ENCODE data around the gene SLFN14.

DNA sequence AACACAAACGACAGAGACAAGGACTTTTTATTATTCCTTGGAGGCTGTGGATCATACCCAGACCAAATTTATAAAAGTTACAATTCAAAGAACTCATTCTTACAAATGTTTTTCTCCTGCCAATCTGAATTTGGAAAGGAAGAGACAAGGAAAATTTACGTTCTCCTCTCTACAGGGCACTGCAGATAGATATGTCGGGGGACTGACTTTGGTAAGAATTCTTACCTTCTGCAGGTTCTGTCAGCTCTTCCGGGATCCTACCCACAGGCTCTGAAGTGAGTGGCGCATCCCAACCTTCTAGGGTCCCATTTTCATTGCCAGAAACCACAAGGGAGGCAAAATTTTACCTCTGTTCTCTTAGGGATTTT is 21.0 kb downstream of the SLFN14 start:
- TF ChIP-seq POLR2A (IDR thresholded peaks at IDR 0.05), result no peak
- TF ChIP-seq, protein P1, sequence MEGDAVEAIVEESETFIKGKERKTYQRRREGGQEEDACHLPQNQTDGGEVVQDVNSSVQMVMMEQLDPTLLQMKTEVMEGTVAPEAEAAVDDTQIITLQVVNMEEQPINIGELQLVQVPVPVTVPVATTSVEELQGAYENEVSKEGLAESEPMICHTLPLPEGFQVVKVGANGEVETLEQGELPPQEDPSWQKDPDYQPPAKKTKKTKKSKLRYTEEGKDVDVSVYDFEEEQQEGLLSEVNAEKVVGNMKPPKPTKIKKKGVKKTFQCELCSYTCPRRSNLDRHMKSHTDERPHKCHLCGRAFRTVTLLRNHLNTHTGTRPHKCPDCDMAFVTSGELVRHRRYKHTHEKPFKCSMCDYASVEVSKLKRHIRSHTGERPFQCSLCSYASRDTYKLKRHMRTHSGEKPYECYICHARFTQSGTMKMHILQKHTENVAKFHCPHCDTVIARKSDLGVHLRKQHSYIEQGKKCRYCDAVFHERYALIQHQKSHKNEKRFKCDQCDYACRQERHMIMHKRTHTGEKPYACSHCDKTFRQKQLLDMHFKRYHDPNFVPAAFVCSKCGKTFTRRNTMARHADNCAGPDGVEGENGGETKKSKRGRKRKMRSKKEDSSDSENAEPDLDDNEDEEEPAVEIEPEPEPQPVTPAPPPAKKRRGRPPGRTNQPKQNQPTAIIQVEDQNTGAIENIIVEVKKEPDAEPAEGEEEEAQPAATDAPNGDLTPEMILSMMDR (IDR thresholded peaks at IDR 0.05 in 4 of 5, conservative IDR thresholded peaks at IDR 0.05 in 1 of 5), result peak in 1 of 5 experiments; percentile 18
